IMR-90 (cell line): ENCODE data around the gene IFIT1. TPM values are rescaled to one million over a fixed set of nuclear protein-coding genes. Genes with fewer than 3 reads are reported as not detected.

Source experiments
- ATAC-seq: fragments of 200-7000 bp; cut with Tn5 transposase; 2 replicates; pipeline ENCODE4 v1.9.1; 2020; ENCODE audit warnings: low read depth, mild to moderate bottlenecking, moderate library complexity
- BruUV-seq: library from RNA; stranded (reverse); fragments of 400-500 nt; replicated peaks from 2 replicates; lab custom pipeline; 2021; lab: Mats Ljungman, UMichigan
- CTCF ChIA-PET: fragments of 300-600 bp; formaldehyde crosslinking; extraction: SDS; loops from one replicate; lab custom pipeline; 2021; ENCODE audit warnings: antibody characterized with exemption; lab: Yijun Ruan, JAX
- POLR2A ChIA-PET: fragments of 300-600 bp; sonication (Branson Sonifier 250); formaldehyde crosslinking; loops from one replicate; lab custom pipeline; 2022; ENCODE audit warnings: antibody characterized with exemption; ENCODE audit not compliant: unreplicated experiment; lab: Charles Lee
- DNase-seq: peaks from one replicate; pipeline ENCODE4 v3.0.0; 2013
- H2AFZ ChIP-seq: replicated peaks from 2 replicates; pipeline ENCODE3; 2013; ENCODE audit warnings: low read length, mild to moderate bottlenecking; ENCODE audit not compliant: poor library complexity
- H2AK5ac ChIP-seq: 2 replicates; pipeline ENCODE4 v1.6.1; 2013; ENCODE audit warnings: low read depth, low read length, inconsistent platforms
- H2AK9ac ChIP-seq: replicated peaks from 2 replicates; pipeline ENCODE3; 2013; ENCODE audit warnings: mild to moderate bottlenecking, low read depth, low read length, moderate library complexity; ENCODE audit not compliant: poor library complexity
- H2BK120ac ChIP-seq: 2 replicates; pipeline ENCODE4 v1.6.1; 2013; ENCODE audit warnings: low read depth, low read length, inconsistent platforms
- H2BK15ac ChIP-seq: 3 replicates; pipeline ENCODE4 v1.6.1; 2013; ENCODE audit warnings: low read depth, low read length, inconsistent platforms
- H2BK20ac ChIP-seq: 2 replicates; pipeline ENCODE4 v1.6.1; 2013; ENCODE audit warnings: low read depth, mild to moderate bottlenecking, inconsistent platforms, low read length, moderate library complexity
- H2BK5ac ChIP-seq: 2 replicates; pipeline ENCODE4 v1.6.1; 2013; ENCODE audit warnings: mild to moderate bottlenecking, low read depth, low read length, inconsistent platforms; ENCODE audit not compliant: poor library complexity, severe bottlenecking
- H3K14ac ChIP-seq: replicated peaks from 2 replicates; pipeline ENCODE4 v1.6.1; 2013; ENCODE audit warnings: low read depth, low read length, inconsistent platforms
- H3K18ac ChIP-seq: 2 replicates; pipeline ENCODE4 v1.6.1; 2013; ENCODE audit warnings: low read depth, low read length, control low read depth
- H3K23ac ChIP-seq: 2 replicates; pipeline ENCODE4 v1.6.1; 2013; ENCODE audit warnings: low read depth, low read length, inconsistent platforms
- H3K27ac ChIP-seq: 2 replicates; pipeline ENCODE4 v1.5.1; 2013; ENCODE audit warnings: mild to moderate bottlenecking, control low read depth, low read length; ENCODE audit not compliant: insufficient read depth
- H3K27me3 ChIP-seq: 2 replicates; pipeline ENCODE4 v1.6.1; 2013; ENCODE audit warnings: low read length; ENCODE audit not compliant: control insufficient read depth, insufficient read depth
- H3K36me3 ChIP-seq: 2 replicates; pipeline ENCODE4 v1.6.1; 2013; ENCODE audit warnings: low read length, mixed read lengths; ENCODE audit not compliant: control insufficient read depth, insufficient read depth
- H3K4ac ChIP-seq: 2 replicates; pipeline ENCODE4 v1.6.1; 2013; ENCODE audit warnings: low read depth, low read length, inconsistent platforms
- H3K4me1 ChIP-seq: 2 replicates; pipeline ENCODE4 v1.6.1; 2013; ENCODE audit warnings: low read length, mixed read lengths; ENCODE audit not compliant: control insufficient read depth, insufficient read depth
- H3K4me2 ChIP-seq: 2 replicates; pipeline ENCODE4 v1.6.1; 2013; ENCODE audit warnings: low read depth, mild to moderate bottlenecking, control low read depth, low read length, moderate library complexity
- H3K4me3 ChIP-seq: 2 replicates; pipeline ENCODE4 v1.5.1; 2013; ENCODE audit warnings: low read depth, mild to moderate bottlenecking, control low read depth, low read length, moderate library complexity; ENCODE audit not compliant: insufficient read depth
- H3K56ac ChIP-seq: 2 replicates; pipeline ENCODE4 v1.6.1; 2013; ENCODE audit warnings: low read length, inconsistent platforms; ENCODE audit not compliant: insufficient read depth; ENCODE audit errors: extremely low read depth
- H3K79me1 ChIP-seq, 2 experiments: 2 replicates each; pipeline ENCODE4 v1.6.1; 2013; ENCODE audit warnings: low read length in 2 of 2, inconsistent platforms in 1 of 2, low read depth in 1 of 2
- H3K9ac ChIP-seq: 2 replicates; pipeline ENCODE4 v1.6.1; 2013; ENCODE audit warnings: low read depth, low read length, control low read depth
- H3K9me1 ChIP-seq: 2 replicates; pipeline ENCODE4 v1.6.1; 2013; ENCODE audit warnings: low read length, inconsistent platforms; ENCODE audit not compliant: insufficient read depth
- H3K9me3 ChIP-seq: 2 replicates; pipeline ENCODE4 v1.6.1; 2013; ENCODE audit warnings: low read length; ENCODE audit not compliant: control insufficient read depth, insufficient read depth
- H4K20me1 ChIP-seq: 2 replicates; pipeline ENCODE4 v1.6.1; 2013; ENCODE audit warnings: low read length, inconsistent platforms; ENCODE audit not compliant: insufficient read depth
- H4K5ac ChIP-seq: 2 replicates; pipeline ENCODE4 v1.6.1; 2013; ENCODE audit warnings: mild to moderate bottlenecking, low read depth, low read length, control low read depth
- H4K8ac ChIP-seq, 2 experiments: 2 replicates each; pipeline ENCODE4 v1.6.1; 2013; ENCODE audit warnings: low read depth in 2 of 2, low read length in 2 of 2, control low read depth in 1 of 2, inconsistent platforms in 1 of 2
- H4K91ac ChIP-seq: 2 replicates; pipeline ENCODE4 v1.6.1; 2013; ENCODE audit warnings: low read depth, low read length, inconsistent platforms; ENCODE audit not compliant: insufficient read depth
- BHLHE40 ChIP-seq: fragments of 150-350 bp; IDR thresholded peaks from 2 replicates; pipeline ENCODE4 v1.6.1; 2016; ENCODE audit warnings: mild to moderate bottlenecking, low read depth, low read length
- CEBPB ChIP-seq: IDR thresholded peaks from 2 replicates; pipeline ENCODE4 v1.6.1; 2012; ENCODE audit warnings: low read depth, low read length, improper control_type of control experiment
- CHD1 ChIP-seq: IDR thresholded peaks from 2 replicates; pipeline ENCODE4 v1.6.1; 2012; ENCODE audit warnings: low read depth, low read length, improper control_type of control experiment
- CTCF ChIP-seq: conservative IDR thresholded peaks from 2 replicates; pipeline ENCODE4 v1.5.1; 2012; ENCODE audit warnings: mild to moderate bottlenecking, low read depth, low read length, improper control_type of control experiment
- ELK1 ChIP-seq: fragments of 150-350 bp; IDR thresholded peaks from 2 replicates; pipeline ENCODE4 v1.6.1; 2016; ENCODE audit warnings: low read depth, mild to moderate bottlenecking, low read length, moderate library complexity, borderline replicate concordance
- FOS ChIP-seq: fragments of 150-350 bp; IDR thresholded peaks from 2 replicates; pipeline ENCODE4 v1.6.1; 2016; ENCODE audit warnings: low read depth, low read length
- MAFK ChIP-seq: IDR thresholded peaks from 2 replicates; pipeline ENCODE4 v1.6.1; 2012; ENCODE audit warnings: low read depth, low read length, improper control_type of control experiment
- MAZ ChIP-seq: IDR thresholded peaks from 2 replicates; pipeline ENCODE4 v1.6.1; 2012; ENCODE audit warnings: low read depth, mild to moderate bottlenecking, low read length, improper control_type of control experiment, moderate library complexity, borderline replicate concordance
- MXI1 ChIP-seq: IDR thresholded peaks from 2 replicates; pipeline ENCODE4 v1.6.1; 2012; ENCODE audit warnings: low read depth, mild to moderate bottlenecking, low read length, moderate library complexity, borderline replicate concordance
- NFE2L2 ChIP-seq: fragments of 150-350 bp; IDR thresholded peaks from 2 replicates; pipeline ENCODE4 v1.6.1; 2016; ENCODE audit warnings: low read depth, mild to moderate bottlenecking, low read length
- POLR2A ChIP-seq: IDR thresholded peaks from 2 replicates; pipeline ENCODE4 v1.6.1; 2012; ENCODE audit warnings: mild to moderate bottlenecking, low read depth, low read length
- RAD21 ChIP-seq: IDR thresholded peaks from 2 replicates; pipeline ENCODE4 v1.6.1; 2012; ENCODE audit warnings: low read length, improper control_type of control experiment
- RCOR1 ChIP-seq: IDR thresholded peaks from 2 replicates; pipeline ENCODE4 v1.6.1; 2012; ENCODE audit warnings: mild to moderate bottlenecking, low read length, improper control_type of control experiment; ENCODE audit not compliant: insufficient replicate concordance
- RFX5 ChIP-seq: IDR thresholded peaks from 2 replicates; pipeline ENCODE4 v1.8.0; 2012; ENCODE audit warnings: low read depth, mild to moderate bottlenecking, low read length, moderate library complexity
- SMC3 ChIP-seq: fragments of 150-350 bp; IDR thresholded peaks from 2 replicates; pipeline ENCODE4 v1.6.1; 2016; ENCODE audit warnings: low read depth, mild to moderate bottlenecking, antibody characterized with exemption, low read length, moderate library complexity
- WGBS, 2 experiments: methylation state at CpG; one replicate each; pipeline versions ENCODE4 v1.1.5 to v1.1.7; 2013; ENCODE audit warnings: missing lambda C conversion rate in 2 of 2; ENCODE audit not compliant: insufficient read length in 1 of 2; ENCODE audit errors: extremely low coverage in 2 of 2; 5-methylcytosine and 5-hydroxymethylcytosine counted together
- dilution Hi-C: fragments of 300-500 bp; cut with HindIII; formaldehyde crosslinking; loops from one replicate; pipeline ENCODE4 v1.14.3; 2018; ENCODE audit warnings: low sequenced_read_pairs; ENCODE audit not compliant: unreplicated experiment
- in situ Hi-C: fragments of 300-500 bp; cut with MboI; formaldehyde crosslinking; loops from 3 replicates; pipeline ENCODE4 v1.14.3; 2019; ENCODE audit warnings: low sequenced_read_pairs, inconsistent platforms, mixed read lengths
- intact Hi-C: fragments of 100-400 bp; cut with micrococcal nuclease; formaldehyde crosslinking; loops from 2 replicates; pipeline ENCODE4 v1.10.0; 2022
- polyA plus RNA-seq, 3 experiments: library from polyadenylated mRNA; depleted of rRNA; stranded (reverse); fragments of >200 nt; gene quantifications; 2 replicates each; pipeline ENCODE4 v1.2.3, GENCODE V29; 2012; ENCODE audit warnings: low replicate concordance in 1 of 3
- total RNA-seq: library from RNA; depleted of rRNA; stranded (reverse); fragments of >200 nt; gene quantifications from 2 replicates; pipeline ENCODE4 v1.2.3, GENCODE V29; 2012

The IFIT1 gene
- total and polyA plus RNA-seq, 2 of the 4 experiments (the other 2 are of a cell fraction) = 6.1 to 6.8 TPM

- H3K79me1 ChIP-seq = peaks cover 17 to 39% of the 10 kb centered on the region in 2 experiments; a peak in 3 of 4 replicates
- H3K14ac ChIP-seq = peak within 1 kb of the TSS; percentile 100
- no peaks in the 10 kb centered on the region for H3K27me3 ChIP-seq
- H3K18ac ChIP-seq = peak within 1 kb of the TSS; percentile 92
- H2AFZ ChIP-seq = peak within 1 kb of the TSS; percentile 95
- peak within 1 kb of the TSS; percentile 94 to 95 for H4K8ac ChIP-seq
- peak within 1 kb of the TSS; percentile 79 for H2BK5ac ChIP-seq
- peak within 1 kb of the TSS; percentile 94 for H2BK20ac ChIP-seq
- peak within 1 kb of the TSS; percentile 99 for H3K4me2 ChIP-seq
- peak within 1 kb of the TSS; percentile 92; the same call in 2 of the 3 replicates for H2BK15ac ChIP-seq
- H3K9me1 ChIP-seq = 0 out of 2 replicates have a peak, but pooled peaks cover 6% of the 10 kb centered on the region
- dilution Hi-C loops (no loop called here), intact Hi-C loops (loop anchor here (2.0 kb wide), 1 partner anchor 40 kb away; no protein-coding TSS in a partner anchor), in situ Hi-C loops (no loop called here)
- ChIA-PET POLR2A (no interaction called here), CTCF (interaction anchor here (1.0 to 1.3 kb wide), 2 partner anchors 25 to 45 kb away, joined by 3 read pairs; no protein-coding TSS in a partner anchor)
- peak within 1 kb of the TSS; percentile 99 for H3K4ac ChIP-seq
- H2AK9ac ChIP-seq = peak within 1 kb of the TSS; percentile 78
- H4K91ac ChIP-seq = peak within 1 kb of the TSS; percentile 92
- peaks cover 4% of the 10 kb centered on the region for H3K4me1 ChIP-seq
- peak within 1 kb of the TSS; percentile 91 for H3K27ac ChIP-seq
- peak within 1 kb of the TSS; percentile 93 for H3K56ac ChIP-seq
- H2BK120ac ChIP-seq = peak within 1 kb of the TSS; percentile 98
- peak within 1 kb of the TSS; percentile 96 for H3K9ac ChIP-seq
- no peaks in the 10 kb centered on the region for H3K9me3 ChIP-seq
- BruUV-seq = no TSS peak
- H2AK5ac ChIP-seq = 0 out of 2 replicates have a peak within 1 kb of the TSS, but pooled peaks have one; percentile 65
- peaks cover 4% of the 10 kb centered on the region for H3K36me3 ChIP-seq
- DNase-seq (peak; percentile 67), ATAC-seq (peak; percentile 92)
- 0% methylated on average over 9 of the region's 48 CpGs; no CpG with 5 or more reads in 1 of the 2 experiments for WGBS, 2 experiments
- H3K4me3 ChIP-seq = peak within 1 kb of the TSS; percentile 88
- peak within 1 kb of the TSS; percentile 99 for H3K23ac ChIP-seq
- H4K5ac ChIP-seq = peak within 1 kb of the TSS; percentile 98
- no peaks in the 10 kb centered on the region for H4K20me1 ChIP-seq
- no peak for TF ChIP-seq CTCF
- peak; percentile 21; the same call in 1 of the 2 replicates for TF ChIP-seq RAD21
- no peak for TF ChIP-seq SMC3
- TF ChIP-seq RCOR1 = no peak
- no peak for TF ChIP-seq ELK1
- no peak for TF ChIP-seq MAFK
- TF ChIP-seq CHD1 = no peak
- TF ChIP-seq MAZ = no peak
- TF ChIP-seq FOS = no peak
- TF ChIP-seq CEBPB = no peak
- TF ChIP-seq MXI1 = peak; percentile 57; the same call in 1 of the 2 replicates
- TF ChIP-seq POLR2A = no peak; the same call in 1 of the 2 replicates
- peak; percentile 6; the same call in 1 of the 2 replicates for TF ChIP-seq BHLHE40
- TF ChIP-seq NFE2L2 = no peak
- no peak for TF ChIP-seq RFX5
These were observed 21.9 kb downstream of the IFIT1 start, which contains the start of gene IFIT5 for GRCh38 chr10:89414146-89414878. Gene IFIT5, plus strand, starts transcription at chr10:89414568. Its CDS starts 231 bp downstream, at chr10:89414799.
